GM18519 (cell line): ENCODE results near the gene OLFML2B.

ENCODE experiments used
- ATAC-seq: cut with Tn5 transposase; IDR thresholded peaks from one replicate; pipeline ENCODE4 v1.9.1; 2021; ENCODE audit warnings: mild to moderate bottlenecking, moderate library complexity; ENCODE audit not compliant: unreplicated experiment, low FRiP score

OLFML2B gene

DNA sequence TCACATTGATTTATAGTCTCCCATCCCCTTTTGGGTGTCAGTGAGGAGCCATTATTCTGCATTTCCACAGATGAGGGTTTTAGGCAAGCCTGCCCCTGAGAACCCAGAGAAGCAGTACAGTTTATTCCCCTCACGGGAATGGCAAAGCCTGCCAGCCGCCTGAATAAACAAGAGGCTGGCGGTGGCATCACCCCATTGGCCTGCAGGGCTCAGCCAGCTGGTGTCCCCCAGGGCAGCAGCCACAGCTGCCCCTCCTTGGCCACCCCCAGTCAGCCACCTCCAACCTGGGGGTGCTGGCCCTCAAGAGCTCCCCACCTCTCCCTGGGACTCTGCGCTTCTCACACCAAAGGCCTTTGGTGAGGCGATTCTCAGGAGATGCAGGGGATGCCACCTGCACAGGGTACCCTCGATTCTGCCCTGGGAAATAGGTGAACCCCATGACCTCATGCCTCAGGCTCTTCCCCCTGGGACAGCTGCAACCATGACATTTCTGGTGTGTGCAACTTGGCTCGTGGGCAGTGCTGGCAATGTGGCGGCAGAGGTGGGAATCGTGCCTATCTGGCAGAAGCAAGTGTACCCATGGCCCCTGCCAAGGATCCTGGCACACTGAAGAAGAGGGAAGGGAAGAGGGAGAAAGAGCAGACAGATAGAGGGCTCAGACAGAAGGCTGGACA, 14.0 kb downstream of the OLFML2B start:
- ATAC-seq, result no peak

DNA sequence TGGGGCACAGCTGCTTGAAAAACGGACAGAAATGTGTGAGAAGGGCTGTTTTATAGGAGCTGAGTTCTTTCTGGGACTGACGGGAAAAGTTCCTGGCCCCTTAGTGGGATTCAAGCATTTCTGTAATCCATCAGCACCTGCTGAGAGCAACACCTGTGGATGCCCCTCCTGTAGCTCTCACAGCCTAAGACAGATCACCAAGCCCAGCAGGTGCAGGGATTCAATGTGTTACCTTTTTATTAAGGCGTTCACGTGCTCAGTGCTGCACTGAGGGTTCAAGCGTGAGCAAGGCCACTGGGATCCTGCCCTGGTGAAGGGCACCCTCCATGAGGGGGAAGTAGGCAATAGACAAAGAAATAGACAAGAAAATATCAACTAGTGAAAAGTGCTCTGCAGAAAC, 14.9 kb downstream of the OLFML2B start:
- ATAC-seq, result no peak

DNA sequence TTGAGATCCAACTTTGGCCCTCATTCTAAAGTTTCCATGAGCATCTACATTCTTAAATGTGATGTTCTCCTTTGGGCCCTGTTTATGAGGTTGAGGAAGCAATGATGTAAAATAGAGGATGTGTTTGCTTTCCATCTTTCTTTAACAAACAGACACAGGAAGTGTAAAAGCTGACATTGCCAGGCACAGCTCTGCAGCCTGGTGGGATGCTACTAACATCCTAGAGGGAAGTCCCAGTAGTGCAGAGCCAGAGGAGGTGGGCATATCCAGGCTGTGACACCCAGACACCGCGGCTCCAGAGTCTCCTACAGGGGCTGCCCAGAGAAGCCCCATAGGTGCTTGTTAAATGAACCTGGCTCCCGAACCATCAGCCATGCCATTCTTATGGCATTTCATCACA, 16.2 kb downstream of the OLFML2B start:
- ATAC-seq, result no peak

DNA sequence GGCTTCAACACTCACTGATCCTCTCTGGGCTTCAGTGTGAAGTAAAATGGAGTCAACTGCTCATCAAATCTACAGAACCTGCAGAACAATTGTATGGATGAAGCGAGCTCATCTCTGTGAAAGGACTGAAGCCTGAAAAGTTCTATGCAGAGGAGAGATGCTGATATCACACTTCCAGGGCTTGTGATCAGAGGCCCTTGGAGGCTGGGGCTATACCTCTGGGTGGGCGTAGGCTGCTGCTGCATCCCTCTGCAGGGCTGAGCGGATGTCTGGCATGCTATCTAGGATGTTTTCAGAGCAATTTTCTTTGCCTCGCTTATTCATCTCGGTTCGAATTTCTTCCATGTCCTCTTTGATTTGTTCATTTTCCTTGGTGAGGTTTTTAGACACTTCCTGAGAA, 17.6 kb downstream of the OLFML2B start:
- no peak for ATAC-seq

DNA sequence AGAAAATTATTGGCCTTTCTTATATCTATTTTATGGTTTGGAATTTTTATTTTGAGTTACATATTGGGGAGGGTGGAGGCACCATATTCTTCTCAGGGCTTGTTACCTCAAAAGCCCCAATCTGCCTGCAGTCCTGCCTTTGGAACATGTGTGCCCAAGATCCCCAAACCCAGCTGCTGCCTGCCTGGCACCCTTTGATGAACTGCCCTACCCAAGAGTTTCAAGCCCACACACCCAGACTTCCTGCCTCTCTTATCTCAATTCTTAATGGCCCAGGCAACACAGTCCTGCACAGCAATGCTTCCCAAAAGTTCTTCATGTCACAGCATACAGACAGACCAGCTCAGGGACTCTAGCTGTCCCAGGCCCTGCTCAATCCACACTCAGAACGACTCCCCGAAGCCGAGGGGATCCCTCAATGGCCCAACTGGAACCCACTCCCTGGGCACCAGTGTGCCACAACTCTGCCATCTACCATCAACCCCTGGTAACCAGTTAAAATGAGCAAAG, 19.2 kb downstream of the OLFML2B start:
- no peak for ATAC-seq

DNA sequence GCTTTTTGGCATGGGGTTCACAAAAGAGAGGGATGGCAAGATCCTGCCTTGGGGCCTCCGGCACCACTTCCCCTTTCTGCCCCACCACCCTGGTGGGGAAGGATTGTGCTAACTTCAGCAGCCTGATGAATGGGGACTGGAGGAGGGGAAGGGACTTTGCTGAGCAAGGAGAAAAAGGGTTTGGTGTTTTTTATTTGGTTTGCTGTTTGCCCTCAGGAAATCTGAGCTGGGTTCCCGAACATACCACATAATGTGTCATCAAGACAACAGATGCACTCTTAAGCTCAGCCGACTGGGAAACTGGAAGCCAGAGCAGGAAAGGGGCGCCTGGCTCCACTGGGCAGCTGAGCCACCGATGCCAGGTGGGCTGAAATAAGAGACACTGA, 19.8 kb downstream of the OLFML2B start:
- ATAC-seq, result no peak

DNA sequence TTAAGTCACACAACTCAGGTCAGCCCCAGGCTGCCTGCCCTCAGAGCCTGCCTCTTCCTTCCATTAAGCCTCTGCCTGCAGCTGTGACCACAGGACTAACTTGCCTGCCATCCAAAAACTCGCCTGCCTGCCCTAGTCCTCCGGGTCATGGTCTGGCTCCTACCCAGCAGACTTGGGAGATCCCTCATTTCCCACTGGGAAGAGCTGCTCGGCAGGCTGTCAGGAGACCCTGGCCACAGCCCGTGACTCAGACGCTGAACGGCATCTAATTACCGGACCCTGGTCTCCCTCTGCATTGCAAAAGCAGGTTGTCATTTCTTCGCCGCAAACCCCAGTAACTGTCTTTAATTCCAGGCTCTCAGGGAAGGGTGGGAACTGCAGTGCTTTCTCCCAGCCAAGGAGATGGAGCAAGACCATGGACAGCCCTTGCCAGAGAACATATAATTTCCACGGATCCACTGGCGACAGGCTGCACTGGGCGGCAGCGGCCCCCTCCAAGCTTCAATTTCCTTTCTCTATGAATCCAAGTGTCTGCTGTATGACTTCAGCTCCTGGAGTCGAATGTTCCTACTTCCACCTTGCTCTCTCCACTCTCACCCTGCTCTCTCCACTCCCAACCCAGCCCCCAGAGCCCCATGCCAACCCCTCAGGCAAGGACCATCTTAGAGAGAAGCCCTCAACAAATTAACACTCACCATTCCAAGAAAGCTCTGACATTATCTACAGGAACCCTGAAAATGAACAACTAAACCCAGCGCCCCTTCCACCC, 20.4 kb downstream of the OLFML2B start:
- ATAC-seq, result no peak

DNA sequence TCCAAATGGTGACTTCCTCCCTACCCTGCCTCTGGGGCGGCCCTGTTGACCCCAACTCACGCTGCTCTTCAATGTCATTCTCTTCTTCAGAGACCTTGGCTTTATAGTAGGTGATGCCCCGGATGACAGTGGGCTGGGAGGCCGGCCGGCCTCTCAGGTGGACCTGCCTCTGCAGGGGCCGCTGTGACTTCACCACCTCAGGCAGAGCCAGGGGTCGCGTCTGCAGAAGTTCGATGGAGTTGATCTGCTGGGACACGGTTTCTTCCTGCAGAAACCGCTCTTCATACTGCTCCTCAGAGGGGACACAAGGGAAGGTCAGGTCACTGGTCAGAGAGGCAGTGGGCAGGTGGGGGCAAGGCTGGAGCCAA, 23.6 kb downstream of the OLFML2B start:
- ATAC-seq, result no peak

DNA sequence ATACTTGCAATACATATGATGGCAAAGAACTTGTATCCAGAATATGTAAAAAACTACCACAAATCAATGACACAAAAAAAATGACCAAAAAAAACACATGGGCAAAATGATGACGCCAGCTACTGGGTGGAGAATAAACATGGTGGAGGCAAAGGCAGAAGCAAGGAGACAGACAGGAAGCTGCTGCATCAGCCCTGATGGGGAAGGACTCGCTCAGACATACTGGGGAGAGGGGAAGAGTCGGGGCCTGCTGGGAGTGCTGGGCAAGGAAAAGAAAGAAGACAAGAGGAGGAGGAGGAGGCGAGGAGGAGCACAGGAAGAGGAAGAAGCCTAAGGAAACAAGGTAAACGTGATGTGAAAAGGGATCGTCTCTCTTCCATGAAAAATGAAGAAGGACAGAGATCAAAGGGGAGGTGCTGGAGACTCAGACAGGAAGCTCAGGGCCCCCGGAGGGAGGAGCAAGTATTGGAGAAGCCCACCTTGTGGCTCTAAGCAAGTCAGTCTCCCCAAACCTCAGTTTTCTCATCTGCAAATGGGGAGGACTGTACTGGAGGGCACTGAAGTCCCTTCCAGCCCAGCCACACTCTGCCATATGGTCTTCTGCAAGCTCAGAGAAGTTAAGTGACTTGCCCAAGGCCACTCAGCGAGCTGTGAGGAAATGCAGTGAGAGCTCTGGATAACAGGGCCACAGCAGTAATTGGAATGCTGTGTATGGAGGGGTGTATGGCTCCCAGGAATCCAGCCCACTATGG, 24.2 kb downstream of the OLFML2B start:
- ATAC-seq, result no peak

DNA sequence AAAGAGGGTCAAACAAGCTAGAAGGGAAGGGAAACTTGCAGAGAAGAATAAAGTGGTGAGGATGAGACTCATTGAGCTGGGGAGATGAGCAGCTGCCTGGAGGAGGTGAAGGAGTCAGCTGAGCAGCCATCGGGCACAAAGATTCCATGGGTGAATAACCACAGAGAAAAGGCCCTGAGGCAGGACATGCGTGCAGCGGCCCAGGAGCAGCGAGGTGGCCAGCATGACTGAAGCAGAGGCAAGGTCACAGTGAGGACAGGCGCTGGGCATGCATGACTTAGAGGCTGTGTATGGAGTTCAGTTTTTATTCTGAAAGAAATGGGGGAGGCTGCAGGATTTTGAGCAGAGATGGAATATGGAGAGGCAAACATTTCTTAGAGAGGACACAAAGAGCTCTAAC, 24.9 kb downstream of the OLFML2B start:
- no peak for ATAC-seq

DNA sequence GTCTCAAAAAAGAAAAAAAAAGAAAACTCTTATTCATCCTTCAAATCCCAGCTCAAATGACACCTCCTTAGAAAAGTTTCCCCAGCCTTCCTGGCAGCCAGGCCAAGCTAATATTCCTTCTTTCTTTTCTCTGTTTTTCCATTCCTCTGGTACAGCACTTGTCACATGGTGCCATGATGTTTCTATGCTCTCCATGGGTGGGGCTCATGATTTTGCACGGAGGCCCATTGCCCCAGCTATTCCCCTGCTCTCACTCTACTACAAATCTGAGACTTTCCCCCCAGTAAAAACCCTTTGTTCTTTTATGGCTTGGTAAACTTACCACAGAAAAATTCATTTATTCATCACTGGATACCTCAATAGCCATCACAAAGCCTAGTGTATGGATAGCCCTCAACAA, 26.5 kb downstream of the OLFML2B start:
- ATAC-seq, result no peak

DNA sequence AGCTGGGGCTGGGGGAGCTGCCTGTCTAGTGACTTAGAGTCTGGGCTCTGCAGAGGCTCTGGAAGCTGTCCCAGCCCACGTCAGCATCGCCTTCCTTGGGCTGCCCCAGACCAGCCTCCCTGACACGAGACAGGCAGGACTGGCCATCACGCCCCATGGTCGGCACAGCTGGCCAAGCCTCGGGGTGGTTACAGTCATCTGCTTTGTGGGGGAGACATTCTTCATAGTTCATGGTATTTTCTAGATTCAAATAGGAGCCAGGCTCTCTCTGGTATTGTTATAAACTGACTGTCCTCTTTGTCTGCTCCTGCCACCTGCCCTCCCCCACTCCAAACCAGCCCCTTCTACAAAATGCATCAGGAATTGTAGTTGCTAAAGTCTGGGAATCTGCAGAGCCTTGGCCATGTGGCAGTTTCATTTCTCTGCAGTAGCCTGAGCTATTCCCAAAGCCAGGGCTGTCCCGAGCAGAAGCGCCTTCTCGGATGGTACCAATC, 29.4 kb downstream of the OLFML2B start:
- no peak for ATAC-seq

DNA sequence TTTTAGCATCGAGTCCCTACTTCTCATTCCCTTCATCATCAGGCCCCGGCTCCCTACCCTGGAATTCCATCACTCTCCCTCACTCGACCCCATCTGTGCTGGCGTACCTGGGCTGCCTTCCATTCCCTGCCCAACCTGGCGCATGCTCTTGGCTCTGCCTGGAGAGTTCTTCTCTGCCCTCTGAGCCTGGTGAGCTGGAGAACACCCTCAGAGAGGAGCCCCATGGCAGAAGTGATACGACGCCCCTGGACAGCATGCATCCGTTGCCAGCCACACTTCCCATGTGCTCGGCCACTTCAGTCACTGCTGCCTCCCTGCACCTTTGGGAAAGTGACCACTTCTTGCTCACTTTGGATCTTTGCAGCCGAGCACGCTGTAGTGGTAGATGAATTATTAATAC, 30.1 kb downstream of the OLFML2B start:
- no peak for ATAC-seq

DNA sequence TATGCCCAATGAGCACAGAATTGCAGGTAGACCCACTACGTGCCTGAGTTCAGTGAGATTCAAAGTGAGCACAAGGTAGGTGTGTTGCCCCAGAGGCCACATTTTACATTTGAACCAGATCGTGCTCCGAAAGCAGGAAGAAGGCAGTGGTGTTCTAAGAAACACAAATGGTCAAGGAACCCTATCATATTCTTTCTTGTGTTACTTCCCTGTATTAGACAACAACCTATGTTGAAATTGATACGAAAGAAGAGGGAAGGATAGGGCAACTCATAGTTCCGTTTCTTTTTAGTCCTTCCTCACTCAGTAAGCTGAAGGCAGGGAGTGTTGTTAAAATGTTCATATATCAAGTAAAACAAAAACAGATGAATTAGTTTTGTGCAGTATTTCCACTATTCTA, 33.9 kb downstream of the OLFML2B start:
- ATAC-seq, result no peak

DNA sequence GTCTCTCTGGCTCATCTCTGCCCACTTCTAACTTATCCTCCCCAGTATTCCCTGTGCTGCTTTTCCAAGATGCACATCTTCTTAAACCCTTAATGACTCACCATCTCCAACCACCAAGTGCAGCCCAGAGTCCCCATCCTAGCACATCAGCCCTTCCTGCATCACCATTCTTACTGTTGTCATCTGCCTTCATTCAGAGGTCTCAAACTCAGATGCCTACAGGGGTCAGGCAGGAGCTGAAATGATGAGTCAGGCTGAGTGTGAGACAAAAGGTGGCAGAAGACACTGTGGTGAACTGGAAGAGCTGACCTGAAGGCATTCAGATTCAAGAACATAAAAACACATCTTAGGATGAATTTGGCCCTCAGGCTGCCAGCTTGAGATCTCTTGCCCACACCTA, 34.6 kb downstream of the OLFML2B start:
- ATAC-seq, result no peak

DNA sequence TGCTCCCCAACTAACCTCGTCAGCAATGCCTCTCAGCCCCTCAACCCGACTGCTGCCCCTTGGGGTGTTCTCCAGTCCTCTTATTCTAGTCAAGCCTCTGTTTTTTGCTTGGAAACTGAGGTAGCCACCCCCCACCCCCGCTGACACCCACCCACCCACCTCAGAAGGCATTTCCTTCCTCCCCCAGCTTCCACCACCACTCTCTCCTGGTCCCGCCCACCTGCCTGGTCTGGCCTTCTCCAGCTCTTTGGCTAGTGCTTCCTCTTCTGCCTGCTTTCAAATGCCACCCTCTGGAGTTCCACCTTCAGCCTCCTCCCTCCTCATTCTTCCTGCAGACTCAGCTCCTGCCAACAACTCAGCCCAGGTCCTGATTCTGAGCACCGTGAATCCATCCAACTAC, 35.3 kb downstream of the OLFML2B start:
- ATAC-seq, result no peak

DNA sequence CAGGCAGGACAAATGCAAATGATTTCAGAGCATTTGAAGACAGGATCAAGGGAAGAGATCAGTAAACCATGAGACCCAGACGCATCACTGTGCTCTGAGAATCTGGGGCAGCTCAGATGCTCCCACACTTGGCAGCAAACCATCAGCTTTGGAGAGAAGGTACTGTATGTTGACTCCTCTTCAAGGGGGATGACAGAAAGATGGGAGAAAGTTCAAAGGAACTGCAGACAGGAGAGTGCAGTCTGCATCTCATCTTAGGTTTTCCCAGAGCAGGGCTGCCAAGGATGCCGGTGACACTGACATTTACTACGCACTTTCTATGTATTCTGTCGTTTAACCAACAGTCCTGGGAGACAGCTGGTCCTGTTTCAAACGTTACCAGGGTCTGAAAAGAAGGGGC, 35.8 kb downstream of the OLFML2B start:
- ATAC-seq, result no peak

DNA sequence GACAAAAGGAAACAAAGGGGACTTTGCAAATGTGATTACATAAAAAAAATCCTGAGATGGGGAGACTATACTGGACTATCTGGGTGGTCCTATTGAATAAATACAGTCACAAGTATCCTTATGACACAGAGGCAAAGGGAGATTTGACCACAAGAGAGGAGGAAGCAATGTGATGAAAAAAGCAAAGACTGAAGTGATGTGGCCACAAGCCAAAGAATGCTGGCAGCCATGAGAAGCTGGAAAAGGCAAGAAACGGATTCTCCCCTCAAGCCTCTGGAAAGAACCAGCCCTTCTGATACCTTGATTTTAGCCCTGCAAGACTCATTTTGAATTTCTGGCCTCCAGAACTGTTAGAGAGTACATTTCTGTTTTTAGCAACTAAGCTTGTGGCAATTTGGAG, 36.4 kb downstream of the OLFML2B start:
- ATAC-seq, result no peak

DNA sequence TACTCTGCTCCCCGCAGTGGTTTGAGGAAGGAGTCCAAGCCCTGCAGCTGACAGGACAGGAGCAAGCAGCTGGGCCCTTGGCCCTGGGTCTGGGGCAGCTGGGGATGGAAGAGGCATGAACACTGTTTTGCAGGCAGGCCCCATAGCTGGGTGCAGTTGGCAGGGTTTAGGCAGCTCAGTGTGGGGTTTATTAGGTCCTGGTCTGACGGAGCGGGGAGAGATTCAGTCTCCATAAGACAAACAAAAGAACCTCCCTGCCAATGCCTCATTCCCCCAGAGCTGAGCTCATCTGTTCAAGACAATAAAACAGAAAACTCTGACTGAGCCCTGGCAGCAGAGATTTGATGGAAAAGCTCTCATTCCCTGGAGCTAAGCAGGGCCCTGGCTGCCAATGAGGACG, 37.3 kb downstream of the OLFML2B start:
- no peak for ATAC-seq

DNA sequence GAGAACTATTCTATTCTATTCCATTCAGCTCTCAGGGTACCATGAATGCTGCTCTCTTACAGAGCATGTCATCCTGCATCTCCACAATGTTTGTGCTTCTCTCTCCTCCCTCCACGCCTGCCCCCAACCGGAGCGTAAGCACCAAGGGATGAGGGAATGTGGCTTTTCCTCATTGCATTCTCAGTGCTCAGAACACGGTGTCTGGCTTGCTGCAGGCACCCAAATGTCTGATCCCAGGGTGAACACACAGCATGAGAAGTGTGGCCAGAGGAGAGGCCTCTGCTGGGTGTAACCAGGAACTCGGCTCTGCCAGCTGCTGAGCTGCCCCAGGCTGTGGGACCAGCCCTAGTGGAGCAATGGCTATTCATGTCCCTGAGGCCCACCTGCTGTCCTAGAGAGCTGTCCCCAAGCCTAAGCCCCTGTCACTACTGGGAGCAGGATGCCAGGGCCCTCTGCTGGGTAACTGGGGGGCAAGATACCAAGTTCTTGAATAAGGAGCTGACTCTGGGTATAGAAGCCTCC, 38.3 kb downstream of the OLFML2B start:
- ATAC-seq, result no peak

DNA sequence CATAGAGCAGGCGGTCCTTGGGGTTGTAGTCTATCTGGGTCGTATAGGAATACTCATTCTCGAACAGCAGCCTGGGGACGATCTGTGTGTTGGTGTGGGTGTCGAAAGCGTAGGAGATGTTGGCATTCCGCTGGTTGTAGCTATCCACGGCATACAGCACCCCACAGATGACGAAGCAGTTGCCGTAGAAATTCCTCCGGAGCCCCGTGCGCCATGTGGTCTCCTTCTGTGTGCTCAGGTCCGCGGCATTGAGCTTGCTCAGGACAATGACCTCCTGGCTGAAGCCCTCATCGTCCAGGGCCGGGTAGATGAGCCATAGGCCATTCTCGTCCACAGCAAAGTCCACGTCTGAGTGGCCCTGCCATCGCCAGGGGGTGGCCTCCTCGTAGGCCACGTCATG, 39.9 kb downstream of the OLFML2B start:
- ATAC-seq, result no peak
